HG02610 (cell line): Measurements from ENCODE around the gene KANSL2.
A peak's percentile ranks its signal among the peaks of the same experiment; 100 is the strongest.
"Not testable (repeated sequence)": the region's sequence is repeated elsewhere in the genome, so short reads cannot be mapped to it uniquely, and the experiment has no call there.

Experiments used
- ATAC-seq: cut with Tn5 transposase; IDR thresholded peaks from one replicate; pipeline ENCODE4 v1.9.1; 2021; ENCODE audit warnings: mild to moderate bottlenecking, moderate library complexity; ENCODE audit not compliant: unreplicated experiment

KANSL2 gene

GRCh38 chr12:48686037-48686595 is 4.1 kb upstream of the KANSL2 start:
- ATAC-seq = no peak

DNA sequence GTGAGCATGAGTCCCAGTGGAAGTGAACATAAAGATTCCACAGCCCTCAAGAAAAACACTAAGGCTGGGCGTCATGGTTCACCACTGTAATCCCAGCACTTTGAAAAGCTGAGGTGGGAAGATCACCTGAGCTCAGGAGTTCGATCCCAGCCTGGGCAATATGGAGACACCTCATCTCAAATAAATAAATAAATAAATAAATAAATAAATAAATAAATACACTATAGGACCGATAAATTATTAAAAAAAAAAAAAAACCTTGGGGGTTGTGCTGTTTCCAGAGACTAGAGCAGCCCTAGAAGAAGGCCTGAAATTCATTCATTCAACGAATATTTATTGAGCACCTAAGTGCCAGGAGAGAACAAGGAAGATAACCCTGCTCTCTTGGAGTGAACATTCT is 1.5 kb upstream of the KANSL2 start:
- no peak for ATAC-seq

DNA sequence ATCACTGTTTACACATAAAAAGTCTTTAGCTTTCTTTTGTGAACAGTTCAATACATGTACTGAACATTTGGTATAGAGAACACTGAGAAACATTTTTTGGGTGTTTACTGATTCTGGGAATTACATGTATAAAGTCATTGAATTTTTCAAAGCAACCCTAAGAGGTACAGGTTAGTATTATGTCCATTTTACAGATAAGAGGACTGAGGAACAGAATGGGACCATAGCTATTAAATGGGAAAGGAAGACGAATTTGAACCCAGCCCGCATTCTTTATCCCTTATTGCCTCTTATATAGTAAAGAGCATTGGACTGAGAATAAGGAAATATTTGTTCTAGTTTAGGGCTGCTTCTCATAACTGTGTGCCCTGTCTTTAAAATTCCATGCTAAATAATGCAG is 889 bp upstream of the KANSL2 start:
- no peak for ATAC-seq

- ATAC-seq = not testable (repeated sequence)
Observed at GRCh38 chr12:48682533-48682905, 481 bp upstream of the KANSL2 start.

GRCh38 chr12:48681399-48681709 is 684 bp downstream of the KANSL2 start:
- ATAC-seq = no peak

GRCh38 chr12:48680861-48681260 is 1.2 kb downstream of the KANSL2 start:
- no peak for ATAC-seq

DNA sequence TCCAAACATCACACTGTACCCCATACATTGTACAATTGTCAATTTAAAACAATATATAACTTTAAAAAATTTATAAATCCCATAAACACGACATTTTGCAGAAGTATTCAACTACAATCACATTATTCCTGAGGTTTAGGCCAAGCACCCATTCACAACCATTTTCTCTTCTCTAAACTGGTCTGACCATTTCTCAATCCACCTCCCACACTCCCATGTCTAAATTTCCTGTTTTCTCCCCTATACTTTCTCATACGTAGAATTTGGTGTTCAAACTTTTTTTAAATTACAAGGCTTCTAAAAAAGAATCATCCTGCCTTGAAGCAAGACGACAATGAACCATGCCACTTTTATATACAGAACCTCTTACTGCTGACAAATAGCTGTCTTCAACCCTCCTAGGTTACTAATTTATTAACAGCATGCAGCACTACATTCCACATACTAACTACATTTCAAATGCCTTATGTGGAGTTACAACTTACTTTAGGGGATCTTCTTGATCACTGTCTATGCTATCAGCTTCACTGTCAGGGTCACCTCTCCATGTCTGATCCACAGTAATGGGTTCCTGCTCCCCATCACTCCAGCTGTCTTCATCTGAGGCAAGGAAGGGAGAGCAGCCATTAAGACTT is 3.4 kb downstream of the KANSL2 start:
- no peak for ATAC-seq

GRCh38 chr12:48671231-48671856 is 10.7 kb downstream of the KANSL2 start:
- ATAC-seq = no peak

DNA sequence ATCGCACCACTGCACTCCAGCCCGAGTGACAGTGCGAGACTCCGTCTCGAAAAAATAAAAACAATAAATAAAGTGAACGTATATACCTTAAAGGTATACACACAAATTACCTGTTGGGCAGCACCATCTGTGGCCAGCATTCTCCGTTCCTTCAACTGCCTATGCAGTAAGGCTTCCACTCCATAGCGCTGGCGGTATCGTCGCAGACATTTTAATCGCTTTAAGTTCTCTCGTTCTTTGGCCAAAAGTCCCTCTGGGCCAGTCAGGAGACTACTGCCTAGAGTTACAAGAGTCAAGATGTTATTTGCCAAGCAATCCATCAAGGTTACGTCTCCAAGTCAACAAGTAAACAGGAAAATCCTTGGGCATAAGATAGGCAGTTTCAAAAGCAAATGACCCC is 13.0 kb downstream of the KANSL2 start:
- ATAC-seq = no peak

DNA sequence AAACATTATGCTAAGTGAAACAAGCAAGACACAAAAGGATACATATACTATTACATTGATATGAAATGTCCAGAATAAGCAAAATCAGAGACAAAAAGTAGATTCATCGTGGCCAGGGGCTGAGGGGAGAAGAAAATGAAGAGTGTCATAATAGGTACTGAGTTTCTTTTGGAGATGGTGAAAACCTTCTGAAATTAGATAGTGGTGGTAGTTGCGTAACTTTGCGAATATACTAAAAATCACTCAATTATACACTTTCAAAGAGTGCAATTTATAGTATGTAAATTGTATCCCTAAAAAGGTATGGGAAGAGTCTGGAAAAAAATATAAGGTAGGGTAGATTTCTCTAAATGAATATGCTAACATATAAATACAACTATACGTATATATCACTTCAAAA is 22.2 kb downstream of the KANSL2 start:
- ATAC-seq = no peak

- no peak for ATAC-seq
Observed at GRCh38 chr12:48651681-48652080, 30.4 kb downstream of the KANSL2 start.

DNA sequence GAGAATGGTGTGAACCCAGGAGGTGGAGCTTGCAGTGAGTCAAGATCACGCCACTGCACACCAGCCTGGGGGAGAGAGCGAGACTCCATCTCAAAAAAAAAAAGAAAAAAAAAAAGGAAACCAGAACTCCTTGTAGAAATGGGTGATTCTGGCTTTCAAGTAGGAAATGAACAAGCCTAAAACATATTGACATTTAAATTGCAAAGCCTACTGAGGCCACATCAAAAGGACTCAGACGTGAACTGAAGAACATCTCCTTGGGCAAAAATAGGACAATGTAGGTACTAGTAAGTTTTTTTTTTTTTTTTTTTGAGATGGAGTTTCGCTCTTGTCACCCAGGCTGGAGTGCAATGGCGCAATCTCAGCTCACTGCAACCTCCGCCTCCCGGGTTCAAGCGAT is 36.7 kb downstream of the KANSL2 start:
- ATAC-seq = not testable (repeated sequence)

- ATAC-seq = no peak
Observed at GRCh38 chr12:48643011-48643410, 39.0 kb downstream of the KANSL2 start.

DNA sequence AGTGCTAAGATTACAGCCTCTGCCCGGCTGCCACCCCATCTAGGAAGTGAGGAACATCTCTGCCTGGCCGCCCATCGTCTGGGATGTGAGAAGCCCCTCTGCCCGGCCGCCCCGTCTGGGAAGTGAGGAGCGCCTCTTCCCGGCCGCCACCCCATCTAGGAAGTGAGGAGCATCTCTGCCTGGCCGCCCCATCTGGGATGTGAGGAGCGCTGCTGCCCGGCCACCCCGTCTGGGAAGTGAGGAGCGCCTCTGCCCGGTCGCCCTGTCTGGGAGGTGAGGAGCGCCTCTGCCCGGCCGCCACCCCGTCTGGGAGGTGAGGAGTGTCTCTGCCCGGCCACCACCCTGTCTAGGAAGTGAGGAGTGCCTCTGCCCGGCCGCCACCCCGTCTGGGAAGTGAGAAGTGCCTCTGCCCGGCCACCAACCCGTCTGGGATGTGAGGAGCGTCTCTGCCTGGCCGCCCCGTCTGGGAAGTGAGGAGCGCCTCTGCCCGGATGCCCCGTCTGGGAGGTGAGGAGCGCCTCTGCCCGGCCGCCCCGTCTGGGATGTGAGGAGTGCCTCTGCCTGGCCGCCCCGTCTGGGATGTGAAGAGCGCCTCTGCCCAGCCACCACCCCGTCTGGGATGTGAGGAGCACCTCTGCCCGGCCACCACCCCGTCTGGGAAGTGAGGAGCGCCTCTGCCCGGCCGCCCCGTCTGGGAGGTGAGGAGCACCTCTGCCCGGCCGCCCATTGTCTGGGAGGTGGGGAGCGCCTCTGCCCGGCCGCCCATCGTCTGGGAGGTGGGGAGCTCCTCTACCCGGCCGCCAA is 40.1 kb downstream of the KANSL2 start:
- not testable (repeated sequence) for ATAC-seq

- ATAC-seq = no peak
Observed at GRCh38 chr12:48640854-48641253, 41.2 kb downstream of the KANSL2 start.

- no peak for ATAC-seq
Observed at GRCh38 chr12:48640428-48640827, 41.6 kb downstream of the KANSL2 start.

DNA sequence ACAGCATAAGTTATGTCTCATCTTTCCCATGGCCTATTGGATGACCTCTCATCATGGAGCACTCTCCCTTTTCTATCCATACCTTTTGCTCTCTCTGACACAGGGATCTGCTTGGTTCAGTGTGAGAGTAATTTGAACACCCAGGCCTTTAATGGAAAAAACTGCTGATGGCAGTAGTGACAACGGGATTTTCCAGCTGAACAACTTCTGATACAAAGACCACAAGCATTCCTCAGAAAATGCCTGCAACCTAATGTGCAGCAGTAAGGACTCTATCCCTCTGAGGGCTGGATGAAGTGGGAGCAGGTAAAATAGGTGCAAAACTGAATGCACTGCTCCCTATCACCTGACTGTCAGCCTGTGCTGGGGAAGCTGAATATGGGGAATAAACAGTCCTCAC is 51.0 kb downstream of the KANSL2 start:
- ATAC-seq = no peak

DNA sequence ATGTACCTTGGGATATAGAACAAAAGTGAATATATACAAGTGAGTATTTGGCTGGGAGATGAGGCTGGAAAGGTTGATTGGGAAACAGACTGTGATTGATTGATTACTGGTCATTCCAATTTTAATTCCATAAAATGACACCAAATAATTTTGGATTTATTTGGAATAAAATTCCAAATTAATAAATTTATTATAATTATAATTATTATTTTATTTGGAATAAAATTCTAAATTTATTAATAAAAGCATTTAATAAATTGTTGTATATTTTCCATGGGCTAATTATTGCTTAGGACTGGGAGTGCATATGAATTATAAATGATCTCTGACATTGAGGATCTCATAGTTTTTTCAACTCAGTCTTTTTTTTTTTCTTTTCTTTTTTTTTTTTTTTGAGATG is 51.7 kb downstream of the KANSL2 start:
- ATAC-seq = no peak

DNA sequence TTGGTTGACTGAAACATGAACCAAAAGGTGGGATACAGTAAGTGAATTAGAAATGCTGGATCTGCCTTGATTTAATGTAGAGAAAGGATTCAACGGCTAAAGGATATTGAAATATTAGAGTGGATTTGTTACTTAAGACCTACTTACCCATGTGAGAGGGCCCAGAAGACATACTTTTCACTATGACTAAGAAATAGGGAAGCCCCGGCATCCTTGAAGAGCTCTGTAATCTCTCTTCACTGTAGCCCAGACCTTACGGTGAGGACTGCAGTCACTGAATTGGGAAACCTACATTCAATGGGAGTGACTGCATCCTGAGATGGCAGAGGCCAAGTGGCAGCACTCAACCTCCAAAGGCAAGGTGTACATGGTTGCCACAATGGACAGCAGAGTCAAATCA is 52.5 kb downstream of the KANSL2 start:
- ATAC-seq = no peak

GRCh38 chr12:48627556-48627955 is 54.5 kb downstream of the KANSL2 start:
- ATAC-seq = no peak

DNA sequence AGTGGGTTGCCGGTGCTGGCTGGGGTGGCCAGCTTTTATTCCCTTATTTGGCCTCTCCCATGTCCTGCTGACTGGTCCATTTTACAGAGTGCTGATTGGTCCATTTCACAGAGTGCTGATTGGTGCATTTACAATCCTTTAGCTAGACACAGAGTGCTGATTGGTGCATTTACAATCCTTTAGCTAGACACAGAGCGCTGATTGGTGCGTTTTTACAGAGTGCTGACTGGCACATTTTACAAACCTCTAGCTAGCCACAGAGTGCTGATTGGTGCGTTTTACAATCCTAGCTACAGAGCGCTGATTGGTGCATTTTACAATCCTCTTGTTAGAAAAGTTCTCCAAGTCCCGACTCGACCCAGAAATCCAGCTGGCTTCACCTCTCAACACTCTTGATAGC is 59.0 kb downstream of the KANSL2 start:
- ATAC-seq = not testable (repeated sequence)

DNA sequence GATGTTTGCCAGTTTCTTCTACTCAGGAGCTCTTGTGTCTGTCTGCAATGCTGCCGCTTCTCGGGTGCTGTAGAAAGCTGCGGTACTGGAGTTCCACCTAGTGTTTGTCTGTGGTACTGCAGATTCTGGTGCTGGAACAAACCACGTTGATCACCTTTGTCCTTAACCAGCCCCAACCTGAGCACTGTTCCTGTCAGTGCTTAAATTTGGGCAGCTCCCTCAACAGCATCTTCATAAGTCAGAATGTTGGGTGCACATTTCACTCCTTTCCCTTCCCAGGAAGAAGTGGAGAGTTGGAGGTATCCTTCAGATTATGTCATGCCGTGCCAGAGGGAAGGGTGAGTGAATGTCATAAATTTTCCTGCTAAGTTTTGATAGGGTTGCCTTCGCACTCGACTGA is 63.5 kb downstream of the KANSL2 start:
- peak; percentile 48 for ATAC-seq
